Activated naive CD8-positive, alpha-beta T cell treated with anti-CD3 and anti-CD28 coated beads, Interleukin-2, amount 50 U/mL, for 16 hours (primary cell): ENCODE measurements around the gene ADARB2.

Experiments
- DNase-seq: peaks from one replicate; pipeline ENCODE4 v3.0.0-alpha.2; 2020; ENCODE audit warnings: low read depth, low spot score

ADARB2 gene

GRCh38 chr10:1499359-1499957, 237.9 kb downstream of the ADARB2 start:
- DNase-seq, result no peak

DNA sequence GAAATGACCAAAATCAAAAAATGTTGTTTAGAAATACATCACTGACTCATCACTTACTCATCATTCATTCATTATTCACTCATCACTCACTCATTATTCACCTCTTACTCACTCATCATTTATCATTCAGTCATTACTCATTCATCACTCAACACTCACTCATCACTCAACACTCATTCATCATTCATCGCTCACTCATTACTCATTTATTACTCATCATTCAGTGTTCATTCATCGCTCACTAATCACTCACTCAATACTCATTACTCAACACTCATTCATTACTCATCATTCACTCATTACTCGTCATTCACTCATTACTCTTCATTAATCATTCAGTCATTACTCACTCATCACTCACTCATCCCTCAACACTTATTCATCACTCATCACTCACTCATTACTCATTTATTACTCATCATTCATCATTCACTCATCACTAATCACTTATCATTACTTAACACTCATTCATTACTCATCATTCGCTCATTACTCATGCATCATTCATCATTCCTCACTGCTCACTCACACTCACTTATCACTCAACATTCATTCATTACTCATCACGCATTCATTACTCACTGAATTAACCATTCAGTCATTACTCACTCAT, 238.5 kb downstream of the ADARB2 start:
- DNase-seq, result no peak

DNA sequence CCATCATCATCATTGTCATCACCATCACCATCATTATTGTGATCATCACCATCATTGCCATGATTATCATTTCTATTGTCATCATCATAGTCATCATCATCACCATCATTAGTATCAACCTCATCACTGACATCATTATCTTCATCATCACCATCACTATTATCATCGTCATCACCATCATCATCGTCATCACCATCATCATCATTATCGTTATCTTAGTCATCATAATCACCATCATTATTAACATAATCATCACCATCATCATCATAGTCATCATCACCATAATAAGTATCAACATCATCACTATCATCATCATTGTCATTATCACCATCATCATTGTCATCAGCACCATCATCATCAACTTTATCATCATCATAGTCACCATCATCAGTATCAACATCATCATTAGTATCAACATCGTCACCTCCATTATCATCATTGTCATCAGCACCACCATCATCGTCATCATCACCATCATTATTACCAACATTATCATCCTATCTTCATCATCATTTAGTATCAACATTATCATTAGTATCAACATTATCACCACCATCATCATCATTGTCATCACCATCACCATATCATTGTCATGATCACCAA, 241.3 kb downstream of the ADARB2 start:
- DNase-seq, result no peak

- DNase-seq, result no peak
Measured at GRCh38 chr10:1492641-1493040, 244.7 kb downstream of the ADARB2 start.

DNA sequence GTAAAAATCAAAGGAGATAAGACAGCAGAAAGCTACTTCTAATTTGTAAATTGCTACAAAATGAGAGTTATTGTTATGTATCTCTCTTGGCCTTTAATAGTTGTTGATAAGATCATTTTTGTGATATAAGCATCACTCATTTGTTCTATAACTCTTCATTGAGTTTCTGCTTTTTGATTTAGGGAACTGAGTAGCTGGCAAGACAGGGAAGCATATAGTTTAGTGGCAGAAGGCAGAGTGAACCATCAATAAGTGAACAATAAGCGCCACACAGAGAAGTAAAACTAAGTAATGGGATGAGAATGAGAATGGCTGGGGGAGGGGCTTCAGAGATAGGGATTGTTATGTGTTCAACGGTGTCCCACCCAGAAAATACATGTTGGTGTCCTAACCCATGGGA, 245.4 kb downstream of the ADARB2 start:
- no peak for DNase-seq

DNA sequence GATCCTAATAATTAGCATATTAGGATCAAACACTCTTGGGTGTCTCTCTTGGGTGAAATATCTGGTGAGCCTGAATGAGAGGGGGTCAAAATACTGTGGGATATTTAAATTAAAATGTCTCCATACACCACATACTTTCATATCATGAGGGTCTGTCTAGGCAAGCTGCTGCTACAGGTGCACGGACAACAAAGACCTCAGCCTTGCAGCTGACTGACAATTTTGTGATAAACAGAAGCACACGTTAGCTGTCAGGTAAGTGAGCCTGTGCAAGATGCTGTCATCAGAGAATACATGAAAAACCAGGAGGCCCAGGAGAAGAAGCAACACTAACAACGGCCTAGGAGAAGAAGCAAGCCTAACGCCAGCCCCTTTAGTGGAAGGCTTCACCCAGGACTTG, 247.5 kb downstream of the ADARB2 start:
- DNase-seq, result no peak

DNA sequence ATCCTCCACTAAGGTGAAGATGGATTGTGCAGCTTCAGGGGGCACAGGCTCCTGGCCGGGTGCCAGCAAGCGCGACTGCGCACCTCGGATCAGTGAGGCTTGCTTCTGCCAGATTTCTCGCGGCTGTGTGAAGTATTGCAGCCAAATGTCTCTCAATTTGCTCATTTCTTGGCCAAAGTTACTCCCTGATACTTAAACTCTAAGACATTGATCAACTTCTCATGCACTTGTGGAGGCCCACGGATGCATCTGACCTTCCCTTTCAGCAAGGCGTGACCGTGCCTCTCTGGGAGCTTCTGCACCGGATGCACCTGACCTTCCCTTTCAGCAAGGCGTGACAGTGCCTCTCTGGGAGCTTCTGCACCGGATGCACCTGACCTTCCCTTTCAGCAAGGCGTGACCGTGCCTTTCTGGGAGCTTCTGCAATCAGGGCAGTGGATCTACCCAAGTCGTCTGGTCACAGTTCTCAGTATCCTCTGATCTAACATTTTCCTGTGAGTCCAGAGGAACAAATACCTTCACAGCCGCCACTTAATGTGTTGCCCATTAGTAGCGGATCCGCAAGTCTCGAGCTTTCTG, 248.3 kb downstream of the ADARB2 start:
- DNase-seq, result no peak

- DNase-seq, result no peak
Measured at GRCh38 chr10:1486841-1487687, 250.3 kb downstream of the ADARB2 start.

GRCh38 chr10:1485357-1485756, 252.0 kb downstream of the ADARB2 start:
- DNase-seq, result no peak

GRCh38 chr10:1483826-1484225, 253.5 kb downstream of the ADARB2 start:
- no peak for DNase-seq

DNA sequence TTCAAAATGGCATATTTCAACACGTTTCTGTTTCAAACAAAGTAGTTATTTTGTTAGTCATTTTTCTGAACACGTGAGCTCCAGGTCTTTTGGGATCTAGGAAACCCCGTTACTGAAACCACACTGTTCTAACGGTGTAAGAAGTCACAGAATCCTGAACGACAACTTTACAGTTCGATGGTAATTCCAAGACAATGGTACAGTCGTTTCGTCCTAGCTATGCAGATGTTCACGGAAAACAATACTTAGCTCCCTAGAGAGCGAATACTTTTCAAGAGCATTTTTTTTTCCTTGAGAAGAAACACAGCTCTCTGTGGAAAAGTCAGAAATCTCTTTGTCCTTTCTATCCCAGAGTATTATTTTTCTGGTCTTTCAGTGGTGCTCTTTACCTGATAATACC, 254.1 kb downstream of the ADARB2 start:
- no peak for DNase-seq

GRCh38 chr10:1477578-1477977, 259.7 kb downstream of the ADARB2 start:
- DNase-seq, result no peak

DNA sequence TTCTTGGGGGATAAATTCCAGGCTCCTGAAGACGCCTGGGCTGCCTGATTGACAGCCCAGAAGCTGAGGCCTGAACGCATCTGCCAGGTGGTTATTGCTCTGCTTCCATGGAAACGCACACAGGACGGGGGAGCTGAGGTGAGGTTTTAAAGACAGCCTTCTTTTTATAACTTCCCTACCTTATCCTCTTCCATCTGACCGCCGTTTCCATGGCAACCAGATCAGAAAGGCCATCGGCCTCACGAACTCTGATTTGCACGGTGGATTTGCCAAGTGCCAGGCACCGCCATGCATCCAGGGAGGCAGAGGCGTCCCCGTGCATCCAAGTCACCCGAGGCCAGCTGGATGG, 260.9 kb downstream of the ADARB2 start:
- no peak for DNase-seq

- no peak for DNase-seq
Measured at GRCh38 chr10:1475771-1476454, 261.4 kb downstream of the ADARB2 start.

DNA sequence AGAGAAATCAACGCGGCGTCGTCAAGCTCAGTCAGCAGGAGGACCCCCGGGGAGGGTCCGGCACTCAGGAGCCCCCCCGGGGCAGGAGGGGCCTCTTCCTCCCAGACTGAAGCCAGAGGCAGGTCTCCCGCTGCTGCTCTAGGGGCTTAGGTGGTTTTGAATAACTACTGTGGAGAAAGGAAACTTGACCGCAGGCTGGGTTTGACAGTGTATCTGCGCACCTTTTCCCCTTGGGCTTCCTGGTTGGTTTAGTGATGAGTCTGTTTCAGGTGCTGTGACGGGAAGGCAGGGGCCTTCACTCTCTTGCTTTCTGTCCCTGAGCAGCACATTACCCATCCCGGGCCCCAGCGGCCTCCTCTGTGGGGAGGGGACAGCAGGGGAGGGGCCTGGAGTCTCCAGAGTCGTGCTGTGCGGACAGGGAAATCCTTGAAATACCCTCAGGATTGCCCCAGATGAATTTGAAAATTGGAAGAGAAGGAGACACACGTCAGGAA, 262.2 kb downstream of the ADARB2 start:
- no peak for DNase-seq

- DNase-seq, result no peak
Measured at GRCh38 chr10:1474376-1475097, 262.8 kb downstream of the ADARB2 start.

DNA sequence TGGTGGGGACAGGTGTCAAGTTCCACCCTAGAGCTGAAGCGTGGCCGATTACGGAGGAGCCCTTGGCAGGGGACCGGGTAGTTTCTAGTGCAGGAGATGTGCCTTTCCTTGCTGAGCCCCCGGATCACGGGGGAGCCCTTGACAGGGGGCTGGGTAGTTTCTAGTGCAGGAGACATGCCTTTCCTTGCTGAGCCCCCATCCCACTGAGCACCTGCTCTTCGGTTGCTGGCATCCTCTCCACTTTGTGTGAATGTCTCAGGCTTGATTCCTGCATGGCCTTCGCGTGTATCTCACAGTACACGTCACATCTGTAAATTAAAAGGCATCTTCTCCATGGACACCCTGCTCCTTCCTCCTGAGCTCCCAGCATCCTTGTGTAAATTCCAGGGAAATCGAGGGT, 263.5 kb downstream of the ADARB2 start:
- no peak for DNase-seq

- no peak for DNase-seq
Measured at GRCh38 chr10:1472178-1472958, 265.0 kb downstream of the ADARB2 start.

GRCh38 chr10:1468811-1469210, 268.5 kb downstream of the ADARB2 start:
- no peak for DNase-seq
